Measurements from ENCODE around the gene OR2A25. TPM values are rescaled to one million over a fixed set of nuclear protein-coding genes. Genes with fewer than 3 reads are reported as not detected.

The OR2A25 gene
- total and polyA plus RNA-seq, 4 donors = not detected

- Histone ChIP-seq H3K4me3 (ENCODE audit: low read depth in 1 of 3, low read length in 3 of 3) (no peak overlapping the region), H3K4me1 (ENCODE audit: control insufficient read depth in 4 of 4, insufficient read depth in 4 of 4, low read length in 3 of 4) (no peaks in the 10 kb centered on the region)
- 5% methylated on average over 3 of the region's 3 CpGs for WGBS
Measured at GRCh38 chr7:144027070-144027469, 42.5 kb upstream of the OR2A25 start.

GRCh38 chr7:144027974-144028373 lies 41.6 kb upstream of the OR2A25 start:
- H3K27ac ChIP-seq (ENCODE audit: low read depth in 1 of 2, low read length in 2 of 2) = no peak overlapping the region
- no peak for TF ChIP-seq HNF4A (conservative IDR thresholded peaks at IDR 0.05)
- no peak for TF ChIP-seq ZBTB33 (IDR thresholded peaks at IDR 0.05)
- no peak for TF ChIP-seq HNF4G (IDR thresholded peaks at IDR 0.05)
- TF ChIP-seq FOXA2 (IDR thresholded peaks at IDR 0.05) = no peak
- no peak for TF ChIP-seq YY1 (IDR thresholded peaks at IDR 0.05)
- TF ChIP-seq SP1 (IDR thresholded peaks at IDR 0.05) = no peak
- no peak for TF ChIP-seq CTCF (IDR thresholded peaks at IDR 0.05; ENCODE audit: low read depth, low read length, missing input control)
- no peak for TF ChIP-seq EGR1 (IDR thresholded peaks at IDR 0.05; ENCODE audit: low read depth in 2 of 2)
- TF ChIP-seq ATF3 (IDR thresholded peaks at IDR 0.05) = no peak
- TF ChIP-seq GABPA (IDR thresholded peaks at IDR 0.05 in 1 of 2, conservative IDR thresholded peaks at IDR 0.05 in 1 of 2) = no peak
- TF ChIP-seq FOXA1 (IDR thresholded peaks at IDR 0.05) = no peak
- no peak for TF ChIP-seq JUND (IDR thresholded peaks at IDR 0.05)
- TF ChIP-seq RAD21 (IDR thresholded peaks at IDR 0.05) = no peak
- TF ChIP-seq MAX (IDR thresholded peaks at IDR 0.05) = no peak
- TF ChIP-seq REST (IDR thresholded peaks at IDR 0.05) = no peak
- no peak for TF ChIP-seq NR2F2 (IDR thresholded peaks at IDR 0.05)

More at GRCh38 chr7:144027070-144027469, 42.5 kb upstream of the OR2A25 start:
- Histone ChIP-seq H3K27me3 (ENCODE audit: control insufficient read depth in 4 of 4, insufficient read depth in 4 of 4, low read length in 3 of 4) (peaks cover 0 to 3% (median 0%) of the 10 kb centered on the region in 4 donors), H3K9me3 (ENCODE audit: control insufficient read depth in 4 of 4, low read length in 3 of 4) (no peaks in the 10 kb centered on the region), H3K9ac (ENCODE audit: low read depth in 1 of 2, low read length in 2 of 2) (no peak overlapping the region), H3K36me3 (ENCODE audit: control insufficient read depth in 4 of 4, insufficient read depth in 3 of 4, low read depth in 1 of 4, low read length in 3 of 4) (no peaks in the 10 kb centered on the region), H3K27ac (ENCODE audit: low read depth in 1 of 2, low read length in 2 of 2) (no peak overlapping the region)
- TF ChIP-seq RXRA (IDR thresholded peaks at IDR 0.05) (peak in 1 of 2 donors; percentile 22), ATF3 (IDR thresholded peaks at IDR 0.05) (no peak), TAF1 (conservative IDR thresholded peaks at IDR 0.05) (no peak), RAD21 (IDR thresholded peaks at IDR 0.05) (peak; percentile 91 to 93), CTCF (IDR thresholded peaks at IDR 0.05; ENCODE audit: low read depth, low read length, missing input control) (peak; percentile 58)
- no peak for DNase-seq (ENCODE audit: low spot score)

More at GRCh38 chr7:144027974-144028373, 41.6 kb upstream of the OR2A25 start:
- Histone ChIP-seq H3K9ac (ENCODE audit: low read depth in 1 of 2, low read length in 2 of 2) (no peak overlapping the region), H3K27me3 (ENCODE audit: control insufficient read depth in 4 of 4, insufficient read depth in 4 of 4, low read length in 3 of 4) (peaks cover 0 to 5% (median 0%) of the 10 kb centered on the region in 4 donors), H3K36me3 (ENCODE audit: control insufficient read depth in 4 of 4, insufficient read depth in 3 of 4, low read depth in 1 of 4, low read length in 3 of 4) (no peaks in the 10 kb centered on the region), H3K9me3 (ENCODE audit: control insufficient read depth in 4 of 4, low read length in 3 of 4) (no peaks in the 10 kb centered on the region), H3K4me3 (ENCODE audit: low read depth in 1 of 3, low read length in 3 of 3) (no peak overlapping the region), H3K4me1 (ENCODE audit: control insufficient read depth in 4 of 4, insufficient read depth in 4 of 4, low read length in 3 of 4) (no peaks in the 10 kb centered on the region)
- WGBS = 72% methylated on average over 1 of the region's 1 CpG
- no peak for DNase-seq (ENCODE audit: low spot score)
